ENCODE results near the gene ALDH16A1. TPM values are rescaled to one million over a fixed set of nuclear protein-coding genes. Genes with fewer than 3 reads are reported as not detected.
A peak's percentile ranks its signal among the peaks of the same experiment; 100 is the strongest.
"Not testable (repeated sequence)": the region's sequence is repeated elsewhere in the genome, so short reads cannot be mapped to it uniquely, and the experiment has no call there.

The ALDH16A1 gene
- total and polyA plus RNA-seq, 2 of the 4 experiments (the other 2 are of a cell fraction), result 10.4 to 12.9 TPM

DNA sequence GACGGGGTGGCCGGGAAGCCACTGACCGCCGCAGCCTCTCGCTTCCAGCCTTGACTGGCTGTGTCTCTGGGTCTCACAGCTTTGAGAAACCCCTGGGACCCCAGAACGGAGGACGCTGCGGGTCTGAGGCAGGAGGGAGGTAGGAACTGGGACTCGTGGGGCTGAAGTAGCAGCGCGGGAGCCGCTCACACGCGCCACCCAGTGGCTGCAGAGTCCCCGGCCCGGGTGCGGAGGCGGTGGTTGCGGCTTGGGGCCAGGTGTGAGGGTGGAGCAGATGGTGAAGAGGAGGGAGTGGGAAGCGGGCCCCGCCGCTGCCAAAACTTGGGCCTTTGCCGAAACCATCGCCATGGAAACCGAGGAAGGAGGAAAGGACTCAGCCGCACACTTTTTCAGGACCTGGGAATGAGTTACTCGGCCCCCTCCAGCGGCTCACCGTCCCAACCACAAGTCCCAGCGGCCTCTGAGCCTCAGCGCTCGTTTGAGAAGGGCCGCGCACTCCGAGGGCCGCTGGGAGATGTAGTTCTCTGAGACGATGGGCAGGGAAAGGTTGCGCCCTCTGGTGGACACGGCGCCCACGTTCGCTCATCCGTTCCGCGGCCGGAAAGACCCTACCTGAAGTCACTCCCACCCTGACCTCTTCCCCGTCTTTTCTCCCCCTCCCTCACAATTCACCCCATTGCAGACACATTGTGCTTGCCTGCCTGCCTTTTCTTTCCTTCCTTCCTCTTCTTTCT, 9.5 kb upstream of the ALDH16A1 start (continued):
- TF ChIP-seq BHLHE40 (IDR thresholded peaks at IDR 0.05; ENCODE audit: low read depth, low read length) (no peak), MXI1 (IDR thresholded peaks at IDR 0.05; ENCODE audit: borderline replicate concordance, low read depth, low read length) (peak; percentile 72; the same call in 1 of the 2 replicates), RCOR1 (IDR thresholded peaks at IDR 0.05; ENCODE audit: insufficient replicate concordance, low read length) (no peak)
- TF ChIP-seq, protein P1, sequence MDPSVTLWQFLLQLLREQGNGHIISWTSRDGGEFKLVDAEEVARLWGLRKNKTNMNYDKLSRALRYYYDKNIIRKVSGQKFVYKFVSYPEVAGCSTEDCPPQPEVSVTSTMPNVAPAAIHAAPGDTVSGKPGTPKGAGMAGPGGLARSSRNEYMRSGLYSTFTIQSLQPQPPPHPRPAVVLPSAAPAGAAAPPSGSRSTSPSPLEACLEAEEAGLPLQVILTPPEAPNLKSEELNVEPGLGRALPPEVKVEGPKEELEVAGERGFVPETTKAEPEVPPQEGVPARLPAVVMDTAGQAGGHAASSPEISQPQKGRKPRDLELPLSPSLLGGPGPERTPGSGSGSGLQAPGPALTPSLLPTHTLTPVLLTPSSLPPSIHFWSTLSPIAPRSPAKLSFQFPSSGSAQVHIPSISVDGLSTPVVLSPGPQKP (IDR thresholded peaks at IDR 0.05; ENCODE audit: borderline replicate concordance, low read depth, low read length), result no peak

DNA sequence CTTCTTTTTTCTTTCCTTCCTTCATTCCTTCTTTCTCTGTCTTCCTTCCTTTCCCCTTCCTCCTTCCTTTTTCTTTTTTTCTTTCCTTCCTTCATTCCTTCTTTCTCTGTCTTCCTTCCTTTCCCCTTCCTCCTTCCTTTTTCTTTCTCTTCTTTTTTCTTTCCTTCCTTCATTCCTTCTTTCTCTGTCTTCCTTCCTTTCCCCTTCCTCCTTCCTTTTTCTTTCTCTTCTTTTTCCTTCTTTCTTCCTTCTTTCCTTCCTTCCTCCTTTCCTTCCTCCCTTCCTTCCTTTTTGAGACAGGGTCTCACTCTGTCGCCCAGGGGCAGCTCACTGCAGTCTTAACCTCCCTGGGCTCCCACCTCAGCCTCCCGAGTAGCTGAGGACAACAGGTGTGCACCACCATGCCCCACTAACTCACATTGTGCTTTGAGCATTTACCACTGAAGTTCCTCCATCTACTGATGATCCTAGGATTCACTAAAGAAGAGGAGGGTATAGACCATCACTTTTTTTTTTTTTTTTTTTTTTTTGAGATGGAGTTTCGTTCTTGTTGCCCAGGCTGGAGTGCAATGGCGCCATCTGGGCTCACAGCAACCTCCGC, 8.8 kb upstream of the ALDH16A1 start:
- H3K36me3 ChIP-seq (ENCODE audit: control insufficient read depth, insufficient read depth, low read length); H3K27ac ChIP-seq (ENCODE audit: insufficient read depth, low read length); dilution Hi-C loops (cut with HindIII; ENCODE audit: low sequenced_read_pairs, unreplicated experiment); H2BK5ac ChIP-seq (ENCODE audit: low read depth, low read length, poor library complexity, severe bottlenecking); H3K18ac ChIP-seq (ENCODE audit: low read depth, low read length); H3K14ac ChIP-seq (replicated peaks; ENCODE audit: low read depth, low read length); H3K4ac ChIP-seq (ENCODE audit: low read depth, low read length); H3K9ac ChIP-seq (ENCODE audit: low read depth, low read length); H2BK120ac ChIP-seq (ENCODE audit: low read depth, low read length); H3K9me1 ChIP-seq (ENCODE audit: insufficient read depth, low read length); DNase-seq; H2AK9ac ChIP-seq (replicated peaks; ENCODE audit: low read depth, low read length, poor library complexity); H3K9me3 ChIP-seq (ENCODE audit: control insufficient read depth, insufficient read depth, low read length); ATAC-seq (ENCODE audit: low read depth); H3K4me1 ChIP-seq (ENCODE audit: control insufficient read depth, insufficient read depth, low read length); H3K56ac ChIP-seq (ENCODE audit: extremely low read depth, insufficient read depth, low read length); intact Hi-C loops (cut with micrococcal nuclease); H4K91ac ChIP-seq (ENCODE audit: insufficient read depth, low read depth, low read length); H3K4me3 ChIP-seq (ENCODE audit: insufficient read depth, low read depth, low read length); BruUV-seq (replicated peaks); H2BK20ac ChIP-seq (ENCODE audit: low read depth, low read length); H4K20me1 ChIP-seq (ENCODE audit: insufficient read depth, low read length); H4K5ac ChIP-seq (ENCODE audit: low read depth, low read length); POLR2A ChIA-PET (ENCODE audit: unreplicated experiment); H2BK15ac ChIP-seq (ENCODE audit: low read depth, low read length): not testable (repeated sequence)
- in situ Hi-C loops (cut with MboI; ENCODE audit: low sequenced_read_pairs), result loop anchor here (10.0 kb wide), 1 partner anchor 49 kb away; no protein-coding TSS in a partner anchor
- Histone ChIP-seq H2AFZ (replicated peaks; ENCODE audit: low read length, poor library complexity) (peak overlapping the region; percentile 100), H3K23ac (ENCODE audit: low read depth, low read length) (0 out of 2 replicates have a peak overlapping the region, but pooled peaks have one; percentile 42), H2AK5ac (ENCODE audit: low read depth, low read length) (peak overlapping the region; percentile 20; the same call in 1 of the 2 replicates), H3K27me3 (ENCODE audit: control insufficient read depth, insufficient read depth, low read length) (peaks cover 31% of the 10 kb centered on the region), H3K79me1 (ENCODE audit: low read depth in 1 of 2, low read length in 2 of 2) (peaks cover 4 to 14% of the 10 kb centered on the region in 2 experiments; a peak in 2 of 4 replicates), H3K4me2 (ENCODE audit: low read depth, low read length) (0 out of 2 replicates have a peak overlapping the region, but pooled peaks have one; percentile 36), H4K8ac (ENCODE audit: low read depth in 2 of 2, low read length in 2 of 2) (peak overlapping the region in 1 of 2 experiments; percentile 75; a peak in 1 of 4 replicates)
- CTCF ChIA-PET, result interaction anchor here (0.6 kb wide), 1 partner anchor 44 kb away, joined by 3 read pairs; no protein-coding TSS in a partner anchor
- no CpG with 5 or more reads among the region's 5 CpGs for WGBS, 2 experiments (ENCODE audit: extremely low coverage in 2 of 2, insufficient read length in 1 of 2)

All from IMR-90 (cell line).